ENCODE measurements around the gene LRCOL1. TPM values are rescaled to one million over a fixed set of nuclear protein-coding genes. Genes with fewer than 3 reads are reported as not detected.

The LRCOL1 gene
- total and polyA plus RNA-seq, 4 donors = 0.47 to 0.72 (median 0.59) TPM; not detected in 1

DNA sequence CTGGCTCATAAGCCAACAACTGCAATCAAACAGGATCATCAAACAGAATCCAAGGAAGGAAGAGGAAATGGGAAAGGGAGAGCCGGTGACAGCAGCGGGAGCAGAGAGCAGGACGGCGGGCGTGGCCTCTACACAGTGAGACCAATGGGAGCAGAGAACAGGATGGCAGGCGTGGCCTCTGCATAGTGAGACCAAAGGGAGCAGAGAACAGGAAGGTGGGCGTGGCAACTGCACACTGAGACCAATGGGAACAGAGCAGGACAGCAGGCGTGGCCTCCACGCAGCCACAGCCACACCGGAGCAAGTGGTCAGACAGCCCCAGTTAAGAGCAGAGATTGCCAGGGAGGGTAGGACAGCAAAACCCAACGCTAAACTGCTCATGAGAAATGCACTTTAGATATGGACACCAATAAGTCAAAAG is 16.4 kb downstream of the LRCOL1 start:
- Histone ChIP-seq H3K27ac (ENCODE audit: low read depth, low read length) (no peak overlapping the region), H3K9me3 (ENCODE audit: control insufficient read depth, insufficient read depth, low read length) (no peaks in the 10 kb centered on the region), H3K27me3 (ENCODE audit: control insufficient read depth, insufficient read depth, low read length) (peaks cover 6% of the 10 kb centered on the region), H3K4me3 (ENCODE audit: low read depth, low read length) (no peak overlapping the region), H3K36me3 (ENCODE audit: control insufficient read depth, insufficient read depth, low read length) (no peaks in the 10 kb centered on the region), H3K4me1 (ENCODE audit: control insufficient read depth, insufficient read depth, low read length) (peaks cover 20% of the 10 kb centered on the region)
- DNase-seq (ENCODE audit: low read depth in 4 of 6, low spot score in 6 of 6) = peak; percentile 69 to 99 (median 90)
- WGBS (ENCODE audit: insufficient coverage) = 20% methylated on average over 10 of the region's 11 CpGs

DNA sequence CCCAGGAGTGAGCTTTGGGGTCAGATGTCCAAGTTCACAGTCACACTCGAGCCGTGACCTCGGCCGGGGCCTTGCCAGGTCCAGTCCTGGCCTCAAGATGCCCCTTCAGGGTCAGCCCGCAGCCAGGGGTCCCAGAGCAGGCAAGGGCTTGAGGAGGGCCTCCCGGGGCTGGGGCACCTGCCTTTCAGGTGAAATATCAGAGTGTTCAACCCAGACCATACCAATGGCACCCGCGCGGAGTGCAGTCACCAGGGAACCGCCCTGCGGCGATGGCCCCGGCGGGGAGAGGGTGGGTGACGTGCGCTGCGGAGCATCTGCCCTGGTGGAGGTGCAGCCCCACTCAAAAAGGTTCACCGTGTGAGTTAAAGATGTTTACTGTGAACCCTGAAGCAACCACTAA is 16.9 kb downstream of the LRCOL1 start:
- Histone ChIP-seq H3K27me3 (ENCODE audit: control insufficient read depth, insufficient read depth, low read length) (peaks cover 6% of the 10 kb centered on the region), H3K27ac (ENCODE audit: low read depth, low read length) (no peak overlapping the region), H3K4me3 (ENCODE audit: low read depth, low read length) (no peak overlapping the region), H3K9me3 (ENCODE audit: control insufficient read depth, insufficient read depth, low read length) (no peaks in the 10 kb centered on the region), H3K4me1 (ENCODE audit: control insufficient read depth, insufficient read depth, low read length) (peaks cover 15% of the 10 kb centered on the region), H3K36me3 (ENCODE audit: control insufficient read depth, insufficient read depth, low read length) (no peaks in the 10 kb centered on the region)
- WGBS (ENCODE audit: insufficient coverage) = 64% methylated on average over 17 of the region's 18 CpGs
- no peak for DNase-seq (ENCODE audit: low read depth in 4 of 6, low spot score in 6 of 6)

DNA sequence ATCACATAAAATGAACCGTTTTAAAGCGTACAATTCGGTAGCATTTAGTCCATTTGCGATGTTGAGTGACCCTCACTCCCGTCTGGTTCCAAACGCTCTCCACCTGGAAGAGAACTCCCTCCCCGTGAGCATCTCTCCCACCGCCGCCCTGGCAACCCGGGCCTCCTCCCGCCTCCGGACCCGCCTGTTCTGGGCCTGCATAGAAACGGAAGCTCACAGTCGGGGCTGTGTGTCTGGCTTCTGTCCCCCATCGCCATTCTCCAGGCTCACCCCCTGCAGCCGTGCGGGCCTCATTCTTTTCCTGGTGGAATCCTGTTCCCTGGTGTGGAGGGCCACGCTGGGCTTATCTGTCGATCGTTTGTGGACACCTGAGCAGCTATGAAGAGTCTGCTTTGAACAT is 17.3 kb downstream of the LRCOL1 start:
- WGBS (ENCODE audit: insufficient coverage) = 74% methylated on average over 21 of the region's 21 CpGs
- H3K27ac ChIP-seq (ENCODE audit: low read depth, low read length) = no peak overlapping the region
- no peak overlapping the region for H3K4me3 ChIP-seq (ENCODE audit: low read depth, low read length)
- H3K27me3 ChIP-seq (ENCODE audit: control insufficient read depth, insufficient read depth, low read length) = peaks cover 6% of the 10 kb centered on the region
- no peaks in the 10 kb centered on the region for H3K9me3 ChIP-seq (ENCODE audit: control insufficient read depth, insufficient read depth, low read length)
- H3K4me1 ChIP-seq (ENCODE audit: control insufficient read depth, insufficient read depth, low read length) = peaks cover 14% of the 10 kb centered on the region
- DNase-seq (ENCODE audit: low read depth in 4 of 6, low spot score in 6 of 6) = no peak
- no peaks in the 10 kb centered on the region for H3K36me3 ChIP-seq (ENCODE audit: control insufficient read depth, insufficient read depth, low read length)

DNA sequence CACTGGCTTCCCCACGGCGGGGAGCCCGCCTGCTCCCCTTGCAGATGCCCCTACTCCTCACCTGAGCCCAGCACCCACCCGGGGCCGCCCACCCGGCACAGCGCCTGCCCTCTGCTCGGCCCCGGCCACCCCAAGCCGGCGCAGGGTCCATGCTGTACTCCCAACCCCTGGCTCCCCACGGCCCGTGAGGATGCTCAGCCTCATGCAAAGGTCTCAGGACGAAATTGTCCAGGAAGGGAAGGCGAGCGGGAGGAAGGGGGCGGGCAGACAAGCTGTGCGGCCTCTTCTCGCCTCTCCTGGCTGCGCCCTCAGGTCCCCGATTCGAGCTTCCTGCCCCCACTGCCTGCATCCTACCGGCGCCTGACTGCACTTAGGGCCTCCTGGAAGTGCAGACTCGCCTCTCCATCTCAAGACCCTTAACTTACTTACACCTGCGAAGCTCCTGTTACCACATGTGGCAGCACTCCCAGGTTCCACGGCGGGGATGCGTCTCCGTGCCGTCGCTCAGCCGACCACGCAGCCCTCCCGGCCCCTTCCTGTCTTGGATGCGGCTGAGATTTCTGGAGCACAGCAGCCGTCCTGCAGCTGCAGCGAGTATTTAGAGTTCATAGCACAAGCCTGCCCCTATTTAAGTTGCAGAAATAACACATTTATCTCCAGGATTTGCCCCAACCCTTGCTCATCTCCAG is 18.0 kb downstream of the LRCOL1 start:
- Histone ChIP-seq H3K27me3 (ENCODE audit: control insufficient read depth, insufficient read depth, low read length) (peaks cover 6% of the 10 kb centered on the region), H3K27ac (ENCODE audit: low read depth, low read length) (no peak overlapping the region), H3K4me3 (ENCODE audit: low read depth, low read length) (no peak overlapping the region), H3K9me3 (ENCODE audit: control insufficient read depth, insufficient read depth, low read length) (no peaks in the 10 kb centered on the region), H3K36me3 (ENCODE audit: control insufficient read depth, insufficient read depth, low read length) (no peaks in the 10 kb centered on the region), H3K4me1 (ENCODE audit: control insufficient read depth, insufficient read depth, low read length) (peaks cover 14% of the 10 kb centered on the region)
- WGBS (ENCODE audit: insufficient coverage) = 89% methylated on average over 33 of the region's 38 CpGs
- no peak for DNase-seq (ENCODE audit: low read depth in 4 of 6, low spot score in 6 of 6)

DNA sequence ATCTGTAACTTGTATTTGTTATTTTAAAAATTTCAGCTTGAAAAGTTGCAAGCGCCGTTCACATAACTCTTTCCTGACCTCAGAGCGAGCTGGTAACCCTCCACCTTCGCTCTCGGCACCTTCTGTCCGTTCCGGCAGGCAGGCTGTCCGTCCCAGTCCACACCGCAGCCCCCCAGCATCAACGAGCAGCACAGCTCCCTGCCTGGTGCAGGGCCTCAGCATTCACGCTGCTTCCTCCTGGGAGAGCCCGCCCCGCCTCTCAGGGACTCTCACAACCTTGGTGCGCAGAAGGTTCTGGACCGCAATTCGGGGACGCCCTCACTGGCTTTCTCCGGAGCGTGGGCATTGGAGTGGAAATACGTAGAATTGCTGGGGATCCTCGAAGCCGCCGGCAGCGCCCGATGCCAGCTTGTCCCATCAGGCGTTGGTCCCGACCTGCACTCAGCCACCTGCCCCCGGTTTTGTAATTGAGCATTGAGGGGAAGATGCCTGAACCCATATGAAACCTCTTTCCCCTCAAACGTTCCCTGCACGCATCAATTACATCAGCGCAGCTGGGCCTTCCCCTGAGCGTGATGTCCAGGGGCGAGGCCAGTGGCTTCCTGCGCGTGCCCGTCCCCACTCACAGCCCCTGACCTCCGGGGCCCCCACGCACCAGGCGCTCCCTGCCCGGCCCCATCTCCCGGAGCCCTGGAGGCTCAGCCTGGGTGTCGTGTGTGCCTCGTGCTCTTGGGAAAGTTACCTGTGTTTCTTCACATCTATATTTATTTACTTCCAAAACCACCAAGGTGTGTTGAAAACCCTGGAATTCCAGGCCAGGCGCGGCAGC is 19.1 kb downstream of the LRCOL1 start:
- Histone ChIP-seq H3K27me3 (ENCODE audit: control insufficient read depth, insufficient read depth, low read length) (peaks cover 6% of the 10 kb centered on the region), H3K27ac (ENCODE audit: low read depth, low read length) (no peak overlapping the region), H3K36me3 (ENCODE audit: control insufficient read depth, insufficient read depth, low read length) (no peaks in the 10 kb centered on the region), H3K9me3 (ENCODE audit: control insufficient read depth, insufficient read depth, low read length) (no peaks in the 10 kb centered on the region), H3K4me3 (ENCODE audit: low read depth, low read length) (no peak overlapping the region), H3K4me1 (ENCODE audit: control insufficient read depth, insufficient read depth, low read length) (peaks cover 14% of the 10 kb centered on the region)
- WGBS (ENCODE audit: insufficient coverage) = 93% methylated on average over 43 of the region's 45 CpGs
- no peak for DNase-seq (ENCODE audit: low read depth in 4 of 6, low spot score in 6 of 6)

DNA sequence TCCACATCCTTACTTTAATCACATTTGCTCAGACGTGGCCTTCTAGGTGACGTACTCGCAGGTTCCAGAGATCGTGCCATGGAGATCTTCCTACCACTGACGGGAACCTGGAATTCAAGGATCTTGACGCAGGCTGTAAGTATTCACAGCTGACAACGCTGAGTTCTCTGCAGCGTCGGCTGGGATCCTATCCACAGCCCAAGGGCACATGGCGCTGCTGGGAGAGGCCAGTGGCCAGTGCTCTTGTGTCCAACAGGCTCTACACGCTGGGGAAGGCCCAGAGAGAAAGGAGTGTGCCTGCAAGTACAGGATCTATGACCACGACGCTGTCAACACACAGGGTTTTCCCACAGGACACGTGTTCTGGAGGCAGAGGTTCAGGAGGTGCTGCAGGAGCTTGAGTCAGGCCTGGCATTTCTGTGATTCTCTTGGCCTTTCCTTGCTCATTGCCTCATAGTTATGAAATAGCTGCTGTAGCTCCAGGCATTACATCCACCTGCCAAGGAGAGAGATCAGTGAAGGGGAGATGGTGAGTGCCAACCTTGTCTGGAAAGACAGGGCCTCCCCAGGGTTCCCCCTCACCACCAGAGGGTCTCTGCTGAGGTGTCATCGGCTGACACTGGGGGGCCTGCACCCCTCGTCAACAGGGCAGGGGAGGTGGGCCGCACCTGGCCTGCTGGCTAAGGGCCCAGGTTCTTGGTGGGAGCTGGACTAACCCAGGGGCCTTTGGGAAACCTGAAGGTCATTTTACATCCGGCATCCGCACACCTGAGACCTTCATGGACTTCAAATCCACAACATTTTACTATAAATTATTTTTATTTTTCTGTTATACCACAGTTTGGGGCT is 21.3 kb downstream of the LRCOL1 start:
- DNase-seq (ENCODE audit: low read depth in 4 of 6, low spot score in 6 of 6) = no peak
- Histone ChIP-seq H3K4me1 (ENCODE audit: control insufficient read depth, insufficient read depth, low read length) (peaks cover 10% of the 10 kb centered on the region), H3K4me3 (ENCODE audit: low read depth, low read length) (no peak overlapping the region), H3K36me3 (ENCODE audit: control insufficient read depth, insufficient read depth, low read length) (peaks cover 16% of the 10 kb centered on the region), H3K27ac (ENCODE audit: low read depth, low read length) (no peak overlapping the region), H3K27me3 (ENCODE audit: control insufficient read depth, insufficient read depth, low read length) (peaks cover 4% of the 10 kb centered on the region), H3K9me3 (ENCODE audit: control insufficient read depth, insufficient read depth, low read length) (no peaks in the 10 kb centered on the region)
- WGBS (ENCODE audit: insufficient coverage) = 80% methylated on average over 16 of the region's 19 CpGs

DNA sequence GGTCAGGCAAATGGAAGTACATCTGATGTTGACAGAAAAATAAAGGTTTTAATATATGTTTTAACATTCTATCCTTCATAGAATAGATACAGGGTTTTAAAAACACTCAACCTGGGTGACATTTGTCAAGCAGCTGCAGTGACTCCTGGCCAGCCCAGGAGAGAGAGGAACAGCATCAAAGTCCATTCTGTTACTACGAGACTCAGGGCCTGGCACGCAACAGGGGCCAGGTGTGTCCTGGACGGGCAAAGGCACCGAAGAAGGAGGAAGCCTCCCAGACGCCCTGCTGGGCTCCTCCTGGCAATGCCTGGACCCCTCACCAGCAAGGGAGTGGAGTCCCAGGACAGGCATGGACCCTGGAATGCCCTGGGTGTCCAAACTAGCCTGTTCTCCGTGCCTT is 22.1 kb downstream of the LRCOL1 start:
- H3K36me3 ChIP-seq (ENCODE audit: control insufficient read depth, insufficient read depth, low read length) = peaks cover 16% of the 10 kb centered on the region
- no peak overlapping the region for H3K4me3 ChIP-seq (ENCODE audit: low read depth, low read length)
- no peak for DNase-seq (ENCODE audit: low read depth in 4 of 6, low spot score in 6 of 6)
- peaks cover 4% of the 10 kb centered on the region for H3K27me3 ChIP-seq (ENCODE audit: control insufficient read depth, insufficient read depth, low read length)
- peaks cover 3% of the 10 kb centered on the region for H3K4me1 ChIP-seq (ENCODE audit: control insufficient read depth, insufficient read depth, low read length)
- H3K27ac ChIP-seq (ENCODE audit: low read depth, low read length) = no peak overlapping the region
- WGBS (ENCODE audit: insufficient coverage) = 80% methylated on average over 6 of the region's 6 CpGs
- H3K9me3 ChIP-seq (ENCODE audit: control insufficient read depth, insufficient read depth, low read length) = no peaks in the 10 kb centered on the region

DNA sequence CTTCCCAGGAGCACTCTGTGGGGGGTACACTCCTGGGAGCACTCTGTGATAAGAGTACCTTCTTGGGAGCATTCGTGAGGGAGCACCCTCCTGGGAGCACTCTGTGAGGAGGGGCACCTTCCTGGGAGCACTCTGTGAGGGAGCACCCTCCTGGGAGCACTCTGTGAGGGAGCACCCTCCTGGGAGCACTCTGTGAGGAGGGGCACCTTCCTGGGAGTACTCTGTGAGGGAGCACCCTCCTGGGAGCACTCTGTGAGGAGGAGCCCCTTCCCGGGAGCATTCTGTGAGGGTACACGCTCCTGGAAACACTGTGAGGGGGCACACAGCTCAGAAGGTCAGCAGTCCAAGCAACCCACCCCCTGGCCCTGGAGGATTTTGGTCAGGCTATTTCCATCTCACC is 22.6 kb downstream of the LRCOL1 start:
- peaks cover 16% of the 10 kb centered on the region for H3K36me3 ChIP-seq (ENCODE audit: control insufficient read depth, insufficient read depth, low read length)
- H3K4me1 ChIP-seq (ENCODE audit: control insufficient read depth, insufficient read depth, low read length) = peaks cover under 1% of the 10 kb centered on the region
- peaks cover 4% of the 10 kb centered on the region for H3K27me3 ChIP-seq (ENCODE audit: control insufficient read depth, insufficient read depth, low read length)
- WGBS (ENCODE audit: insufficient coverage) = 86% methylated on average over 3 of the region's 3 CpGs
- H3K4me3 ChIP-seq (ENCODE audit: low read depth, low read length) = no peak overlapping the region
- no peak overlapping the region for H3K27ac ChIP-seq (ENCODE audit: low read depth, low read length)
- DNase-seq (ENCODE audit: low read depth in 4 of 6, low spot score in 6 of 6) = no peak
- H3K9me3 ChIP-seq (ENCODE audit: control insufficient read depth, insufficient read depth, low read length) = no peaks in the 10 kb centered on the region

DNA sequence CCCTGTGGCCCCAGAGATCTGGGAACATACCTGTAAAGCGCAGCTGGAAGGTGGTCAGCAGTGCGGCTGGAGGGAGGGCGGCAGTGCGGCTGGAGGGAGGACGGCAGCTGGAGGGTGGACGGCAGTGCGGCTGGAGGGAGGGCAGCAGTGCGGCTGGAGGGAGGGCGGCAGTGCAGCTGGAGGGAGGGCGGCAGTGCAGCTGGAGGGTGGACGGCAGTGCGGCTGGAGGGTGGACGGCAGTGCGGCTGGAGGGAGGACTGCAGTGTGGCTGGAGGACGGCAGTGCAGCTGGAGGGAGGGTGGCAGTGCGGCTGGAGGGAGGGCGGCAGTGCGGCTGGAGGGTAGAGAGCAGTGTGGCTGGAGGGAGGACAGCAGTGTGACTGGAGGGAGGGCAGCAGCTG is 23.5 kb downstream of the LRCOL1 start:
- Histone ChIP-seq H3K4me1 (ENCODE audit: control insufficient read depth, insufficient read depth, low read length) (peaks cover 7% of the 10 kb centered on the region), H3K9me3 (ENCODE audit: control insufficient read depth, insufficient read depth, low read length) (no peaks in the 10 kb centered on the region), H3K4me3 (ENCODE audit: low read depth, low read length) (no peak overlapping the region), H3K27ac (ENCODE audit: low read depth, low read length) (no peak overlapping the region), H3K27me3 (ENCODE audit: control insufficient read depth, insufficient read depth, low read length) (peaks cover 9% of the 10 kb centered on the region), H3K36me3 (ENCODE audit: control insufficient read depth, insufficient read depth, low read length) (peaks cover 25% of the 10 kb centered on the region)
- WGBS (ENCODE audit: insufficient coverage) = 92% methylated on average over 18 of the region's 18 CpGs
- DNase-seq (ENCODE audit: low read depth in 4 of 6, low spot score in 6 of 6) = no peak
